ENCODE measurements around the gene BEST1.

- 0 out of 2 replicates have a peak, but pooled peaks have one; percentile 14 for TF ChIP-seq CTCF (conservative IDR thresholded peaks at IDR 0.05; ENCODE audit: low read length)
- TF ChIP-seq EZH2phosphoT487 (IDR thresholded peaks at IDR 0.05; ENCODE audit: borderline replicate concordance, low read depth, low read length): no peak
Measured at GRCh38 chr11:61969838-61970662, 19.9 kb downstream of the BEST1 start.

Data from OCI-LY7 (cell line).